ENCODE data around the gene JAM3.

GRCh38 chr11:134037046-134037908 lies 31.6 kb upstream of the JAM3 start:
- TF ChIP-seq CTCF (IDR thresholded peaks at IDR 0.05) = no peak
- TF ChIP-seq EZH2phosphoT487 (IDR thresholded peaks at IDR 0.05) = no peak
- TF ChIP-seq EZH2 (IDR thresholded peaks at IDR 0.05) = no peak
